ENCODE data around the gene DDI2.
"Not testable (repeated sequence)": the region's sequence is repeated elsewhere in the genome, so short reads cannot be mapped to it uniquely, and the experiment has no call there.

DNA sequence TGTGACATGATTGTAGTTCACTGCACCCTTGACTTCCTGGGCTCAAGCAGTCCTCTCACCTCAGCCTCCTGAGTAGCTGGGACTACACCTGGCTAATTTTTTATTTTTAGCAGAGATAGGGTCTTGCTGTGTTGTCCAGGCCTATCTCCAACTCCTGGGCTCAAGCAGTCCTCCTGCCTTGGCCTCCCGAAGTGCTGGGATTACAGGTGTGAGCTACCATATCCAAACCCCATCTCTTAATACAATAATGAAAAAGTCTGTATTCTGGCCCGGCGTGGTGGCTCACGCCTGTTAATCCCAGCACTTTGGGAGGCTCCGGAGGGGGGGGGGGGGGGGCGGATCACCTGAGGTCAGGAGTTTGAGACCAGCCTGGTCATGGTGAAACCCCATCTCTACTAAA is 34.9 kb downstream of the DDI2 start:
- TF ChIP-seq, protein P1, sequence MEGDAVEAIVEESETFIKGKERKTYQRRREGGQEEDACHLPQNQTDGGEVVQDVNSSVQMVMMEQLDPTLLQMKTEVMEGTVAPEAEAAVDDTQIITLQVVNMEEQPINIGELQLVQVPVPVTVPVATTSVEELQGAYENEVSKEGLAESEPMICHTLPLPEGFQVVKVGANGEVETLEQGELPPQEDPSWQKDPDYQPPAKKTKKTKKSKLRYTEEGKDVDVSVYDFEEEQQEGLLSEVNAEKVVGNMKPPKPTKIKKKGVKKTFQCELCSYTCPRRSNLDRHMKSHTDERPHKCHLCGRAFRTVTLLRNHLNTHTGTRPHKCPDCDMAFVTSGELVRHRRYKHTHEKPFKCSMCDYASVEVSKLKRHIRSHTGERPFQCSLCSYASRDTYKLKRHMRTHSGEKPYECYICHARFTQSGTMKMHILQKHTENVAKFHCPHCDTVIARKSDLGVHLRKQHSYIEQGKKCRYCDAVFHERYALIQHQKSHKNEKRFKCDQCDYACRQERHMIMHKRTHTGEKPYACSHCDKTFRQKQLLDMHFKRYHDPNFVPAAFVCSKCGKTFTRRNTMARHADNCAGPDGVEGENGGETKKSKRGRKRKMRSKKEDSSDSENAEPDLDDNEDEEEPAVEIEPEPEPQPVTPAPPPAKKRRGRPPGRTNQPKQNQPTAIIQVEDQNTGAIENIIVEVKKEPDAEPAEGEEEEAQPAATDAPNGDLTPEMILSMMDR (IDR thresholded peaks at IDR 0.05 in 2 of 3, conservative IDR thresholded peaks at IDR 0.05 in 1 of 3; ENCODE audit: control insufficient read depth in 2 of 3, extremely low read depth in 1 of 3, insufficient read depth in 1 of 3, low read depth in 3 of 3, low read length in 3 of 3): not testable (repeated sequence)
- not testable (repeated sequence) for TF ChIP-seq NRF1 (conservative IDR thresholded peaks at IDR 0.05; ENCODE audit: low read depth, low read length); EZH2 (IDR thresholded peaks at IDR 0.05; ENCODE audit: borderline replicate concordance, control insufficient read depth, low read depth, low read length); BRCA1 (IDR thresholded peaks at IDR 0.05; ENCODE audit: low read depth, low read length); KDM1A (IDR thresholded peaks at IDR 0.05; ENCODE audit: borderline replicate concordance)
- TF ChIP-seq, protein P2, sequence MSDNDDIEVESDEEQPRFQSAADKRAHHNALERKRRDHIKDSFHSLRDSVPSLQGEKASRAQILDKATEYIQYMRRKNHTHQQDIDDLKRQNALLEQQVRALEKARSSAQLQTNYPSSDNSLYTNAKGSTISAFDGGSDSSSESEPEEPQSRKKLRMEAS (IDR thresholded peaks at IDR 0.05; ENCODE audit: low read depth, low read length): not testable (repeated sequence)
- TF ChIP-seq, protein P3, sequence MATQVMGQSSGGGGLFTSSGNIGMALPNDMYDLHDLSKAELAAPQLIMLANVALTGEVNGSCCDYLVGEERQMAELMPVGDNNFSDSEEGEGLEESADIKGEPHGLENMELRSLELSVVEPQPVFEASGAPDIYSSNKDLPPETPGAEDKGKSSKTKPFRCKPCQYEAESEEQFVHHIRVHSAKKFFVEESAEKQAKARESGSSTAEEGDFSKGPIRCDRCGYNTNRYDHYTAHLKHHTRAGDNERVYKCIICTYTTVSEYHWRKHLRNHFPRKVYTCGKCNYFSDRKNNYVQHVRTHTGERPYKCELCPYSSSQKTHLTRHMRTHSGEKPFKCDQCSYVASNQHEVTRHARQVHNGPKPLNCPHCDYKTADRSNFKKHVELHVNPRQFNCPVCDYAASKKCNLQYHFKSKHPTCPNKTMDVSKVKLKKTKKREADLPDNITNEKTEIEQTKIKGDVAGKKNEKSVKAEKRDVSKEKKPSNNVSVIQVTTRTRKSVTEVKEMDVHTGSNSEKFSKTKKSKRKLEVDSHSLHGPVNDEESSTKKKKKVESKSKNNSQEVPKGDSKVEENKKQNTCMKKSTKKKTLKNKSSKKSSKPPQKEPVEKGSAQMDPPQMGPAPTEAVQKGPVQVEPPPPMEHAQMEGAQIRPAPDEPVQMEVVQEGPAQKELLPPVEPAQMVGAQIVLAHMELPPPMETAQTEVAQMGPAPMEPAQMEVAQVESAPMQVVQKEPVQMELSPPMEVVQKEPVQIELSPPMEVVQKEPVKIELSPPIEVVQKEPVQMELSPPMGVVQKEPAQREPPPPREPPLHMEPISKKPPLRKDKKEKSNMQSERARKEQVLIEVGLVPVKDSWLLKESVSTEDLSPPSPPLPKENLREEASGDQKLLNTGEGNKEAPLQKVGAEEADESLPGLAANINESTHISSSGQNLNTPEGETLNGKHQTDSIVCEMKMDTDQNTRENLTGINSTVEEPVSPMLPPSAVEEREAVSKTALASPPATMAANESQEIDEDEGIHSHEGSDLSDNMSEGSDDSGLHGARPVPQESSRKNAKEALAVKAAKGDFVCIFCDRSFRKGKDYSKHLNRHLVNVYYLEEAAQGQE (IDR thresholded peaks at IDR 0.05; ENCODE audit: low read depth, low read length): not testable (repeated sequence)

Measured in GM12878 (cell line).